Prostate gland (tissue), 2 donors: ENCODE results near the gene EFS.

Experiments used
- POLR2A ChIP-seq: fragments of 450-650 bp; IDR thresholded peaks from one replicate; pipeline ENCODE4 v1.6.1; 2016; ENCODE audit warnings: antibody characterized with exemption, mild to moderate bottlenecking
- POLR2AphosphoS5 ChIP-seq: sonication (generic); formaldehyde crosslinking; IDR thresholded peaks from one replicate; pipeline ENCODE4 v1.6.1; 2017; ENCODE audit warnings: antibody characterized with exemption
- TF ChIP-seq, protein P1 (sequence below), 4 experiments: fragments of 200-600 bp in 2 of 4; fragments of 450-650 bp in 2 of 4; sonication (generic) in 2 of 4; IDR thresholded peaks; 1 replicate in 3 of 4; 2 replicates in 1 of 4; pipeline ENCODE4 v1.5.1; 2016 to 2019; ENCODE audit warnings: antibody characterized with exemption in 4 of 4, mild to moderate bottlenecking in 2 of 4, moderate library complexity in 2 of 4

DNA sequence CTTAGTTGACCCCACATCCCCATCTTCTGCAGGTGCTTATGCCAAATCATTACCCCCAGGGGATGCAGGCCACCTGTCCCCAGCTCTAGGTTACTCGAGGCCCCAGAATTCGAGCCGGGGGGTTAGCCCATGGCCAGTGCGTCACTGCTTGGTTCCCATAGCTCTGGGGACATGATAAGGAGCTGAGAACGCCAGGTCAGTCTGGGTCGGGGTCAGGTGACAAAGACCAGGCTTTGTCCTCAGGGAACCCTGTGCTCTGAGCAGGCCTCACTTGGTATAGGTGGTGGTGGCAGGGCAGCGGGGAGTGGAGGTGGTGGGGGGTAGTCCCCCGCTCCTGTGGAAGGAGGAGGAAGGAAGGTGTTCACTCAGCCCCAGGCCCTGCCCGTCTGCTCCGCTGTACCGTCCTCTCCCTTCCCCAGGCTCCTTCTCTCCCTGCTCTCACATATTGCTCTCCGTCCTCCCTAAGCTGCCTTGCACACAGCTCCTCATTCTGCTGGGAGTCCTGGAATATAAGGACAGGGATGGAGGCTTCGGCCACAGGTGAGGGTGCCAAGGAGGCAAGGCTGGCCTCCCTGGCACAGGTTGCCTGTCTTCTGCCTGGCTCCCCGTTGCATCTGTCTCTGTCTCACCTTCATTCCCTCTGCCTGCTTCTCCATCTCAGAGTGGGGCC is 45.1 kb upstream of the EFS start:
- TF ChIP-seq POLR2A (no peak), POLR2AphosphoS5 (no peak)
- TF ChIP-seq, protein P1, sequence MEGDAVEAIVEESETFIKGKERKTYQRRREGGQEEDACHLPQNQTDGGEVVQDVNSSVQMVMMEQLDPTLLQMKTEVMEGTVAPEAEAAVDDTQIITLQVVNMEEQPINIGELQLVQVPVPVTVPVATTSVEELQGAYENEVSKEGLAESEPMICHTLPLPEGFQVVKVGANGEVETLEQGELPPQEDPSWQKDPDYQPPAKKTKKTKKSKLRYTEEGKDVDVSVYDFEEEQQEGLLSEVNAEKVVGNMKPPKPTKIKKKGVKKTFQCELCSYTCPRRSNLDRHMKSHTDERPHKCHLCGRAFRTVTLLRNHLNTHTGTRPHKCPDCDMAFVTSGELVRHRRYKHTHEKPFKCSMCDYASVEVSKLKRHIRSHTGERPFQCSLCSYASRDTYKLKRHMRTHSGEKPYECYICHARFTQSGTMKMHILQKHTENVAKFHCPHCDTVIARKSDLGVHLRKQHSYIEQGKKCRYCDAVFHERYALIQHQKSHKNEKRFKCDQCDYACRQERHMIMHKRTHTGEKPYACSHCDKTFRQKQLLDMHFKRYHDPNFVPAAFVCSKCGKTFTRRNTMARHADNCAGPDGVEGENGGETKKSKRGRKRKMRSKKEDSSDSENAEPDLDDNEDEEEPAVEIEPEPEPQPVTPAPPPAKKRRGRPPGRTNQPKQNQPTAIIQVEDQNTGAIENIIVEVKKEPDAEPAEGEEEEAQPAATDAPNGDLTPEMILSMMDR (IDR thresholded peaks at IDR 0.05): no peak
